H9 (cell line): Measurements from ENCODE around the gene OAF. TPM values are rescaled to one million over a fixed set of nuclear protein-coding genes. Genes with fewer than 3 reads are reported as not detected.
A peak's percentile ranks its signal among the peaks of the same experiment; 100 is the strongest.

Experiments
- DNase-seq: peaks from one replicate; pipeline ENCODE4 v3.0.0-alpha.2; 2017
- H2AFZ ChIP-seq: one replicate; pipeline ENCODE4 v1.6.1; 2013; ENCODE audit warnings: mild to moderate bottlenecking, low read length, control low read depth, moderate library complexity
- H2AK5ac ChIP-seq: 2 replicates; pipeline ENCODE4 v1.6.1; 2013; ENCODE audit warnings: low read length, control low read depth, mixed read lengths; ENCODE audit not compliant: insufficient read length
- H2BK120ac ChIP-seq: one replicate; pipeline ENCODE4 v1.6.1; 2013; ENCODE audit warnings: low read depth, mild to moderate bottlenecking, low read length, control low read depth, inconsistent platforms; ENCODE audit not compliant: poor library complexity, severe bottlenecking
- H2BK12ac ChIP-seq: 2 replicates; pipeline ENCODE4 v1.6.1; 2013; ENCODE audit warnings: low read length, control low read depth, mixed read lengths, low read depth; ENCODE audit not compliant: insufficient read length
- H2BK15ac ChIP-seq: 2 replicates; pipeline ENCODE4 v1.6.1; 2013; ENCODE audit warnings: low read depth, low read length, control low read depth
- H2BK20ac ChIP-seq: one replicate; pipeline ENCODE4 v1.6.1; 2013; ENCODE audit warnings: low read depth, mild to moderate bottlenecking, low read length, control low read depth, inconsistent platforms; ENCODE audit not compliant: poor library complexity, severe bottlenecking
- H2BK5ac ChIP-seq: 2 replicates; pipeline ENCODE4 v1.6.1; 2013; ENCODE audit warnings: low read length, control low read depth, mixed read lengths; ENCODE audit not compliant: insufficient read length
- H3K14ac ChIP-seq: 2 replicates; pipeline ENCODE4 v1.6.1; 2013; ENCODE audit warnings: low read length, control low read depth; ENCODE audit not compliant: insufficient read depth
- H3K18ac ChIP-seq: 2 replicates; pipeline ENCODE4 v1.6.1; 2013; ENCODE audit warnings: low read depth, mild to moderate bottlenecking, mixed read lengths, low read length, control low read depth; ENCODE audit not compliant: insufficient read length
- H3K23ac ChIP-seq: 2 replicates; pipeline ENCODE4 v1.6.1; 2013; ENCODE audit warnings: low read length, control low read depth, mixed read lengths, low read depth; ENCODE audit not compliant: insufficient read length
- H3K23me2 ChIP-seq: 2 replicates; pipeline ENCODE4 v1.6.1; 2013; ENCODE audit warnings: low read depth, mild to moderate bottlenecking, mixed read lengths, low read length, control low read depth; ENCODE audit not compliant: insufficient read length, poor library complexity, severe bottlenecking
- H3K27ac ChIP-seq: 2 replicates; pipeline ENCODE4 v1.5.1; 2013; ENCODE audit warnings: low read length, control low read depth, mixed read lengths, low read depth; ENCODE audit not compliant: insufficient read length
- H3K27me3 ChIP-seq: 2 replicates; pipeline ENCODE4 v1.6.1; 2013; ENCODE audit warnings: low read length, control low read depth, inconsistent platforms; ENCODE audit not compliant: insufficient read depth
- H3K4ac ChIP-seq: 2 replicates; pipeline ENCODE4 v1.6.1; 2013; ENCODE audit warnings: low read depth, mild to moderate bottlenecking, control low read depth, inconsistent platforms, low read length, moderate library complexity
- H3K4me1 ChIP-seq: 2 replicates; pipeline ENCODE4 v1.6.1; 2013; ENCODE audit warnings: low read length, control low read depth, inconsistent platforms; ENCODE audit not compliant: insufficient read depth
- H3K4me2 ChIP-seq: 2 replicates; pipeline ENCODE4 v1.6.1; 2013; ENCODE audit warnings: low read length, control low read depth, mixed read lengths; ENCODE audit not compliant: insufficient read length, insufficient read depth
- H3K56ac ChIP-seq: 2 replicates; pipeline ENCODE4 v1.6.1; 2013; ENCODE audit warnings: low read depth, mild to moderate bottlenecking, mixed read lengths, low read length, control low read depth; ENCODE audit not compliant: insufficient read length
- H3K79me1 ChIP-seq: 2 replicates; pipeline ENCODE4 v1.6.1; 2013; ENCODE audit warnings: low read depth, mild to moderate bottlenecking, moderate library complexity, low read length, control low read depth, inconsistent platforms; ENCODE audit not compliant: insufficient read depth, poor library complexity, severe bottlenecking
- H3K79me2 ChIP-seq: 2 replicates; pipeline ENCODE4 v1.6.1; 2013; ENCODE audit warnings: low read length, control low read depth, inconsistent platforms; ENCODE audit not compliant: insufficient read depth
- H3K9ac ChIP-seq: 2 replicates; pipeline ENCODE4 v1.6.1; 2013; ENCODE audit warnings: low read length, control low read depth, mixed read lengths; ENCODE audit not compliant: insufficient read length; ENCODE audit errors: extremely low read depth
- H3K9me3 ChIP-seq: one replicate; pipeline ENCODE4 v1.6.1; 2013; ENCODE audit warnings: low read depth, low read length, inconsistent platforms; ENCODE audit not compliant: control insufficient read depth
- H3T11ph ChIP-seq: one replicate; pipeline ENCODE4 v1.6.1; 2013; ENCODE audit warnings: mild to moderate bottlenecking, low read length, control low read depth, inconsistent platforms
- H4K20me1 ChIP-seq: one replicate; pipeline ENCODE4 v1.6.1; 2013; ENCODE audit not compliant: control insufficient read depth, insufficient read length, insufficient read depth
- H4K5ac ChIP-seq: 2 replicates; pipeline ENCODE4 v1.6.1; 2013; ENCODE audit warnings: low read depth, mild to moderate bottlenecking, mixed read lengths, low read length, control low read depth; ENCODE audit not compliant: insufficient read length
- H4K8ac ChIP-seq: replicated peaks from 2 replicates; pipeline ENCODE4 v1.6.1; 2013; ENCODE audit warnings: low read length, control low read depth, mixed read lengths, low read depth; ENCODE audit not compliant: insufficient read length
- H4K91ac ChIP-seq: 2 replicates; pipeline ENCODE4 v1.6.1; 2013; ENCODE audit warnings: low read depth, mild to moderate bottlenecking, moderate library complexity, mixed read lengths, low read length, control low read depth; ENCODE audit not compliant: insufficient read length
- H3K27ac Mint-ChIP-seq, 3 experiments: 2 replicates in 2 of 3; 3 replicates in 1 of 3; pipeline ENCODE4 v1.8.0; 2020 to 2021; ENCODE audit warnings: mixed read lengths in 3 of 3, mild to moderate bottlenecking in 1 of 3, moderate library complexity in 1 of 3
- H3K27me3 Mint-ChIP-seq: 2 replicates; pipeline ENCODE4 v1.8.0; 2021; ENCODE audit warnings: low read depth, mild to moderate bottlenecking, moderate library complexity, mixed read lengths
- H3K36me3 Mint-ChIP-seq, 3 experiments: 2 replicates in 2 of 3; 3 replicates in 1 of 3; pipeline ENCODE4 v1.8.0; 2020 to 2021; ENCODE audit warnings: low read depth in 3 of 3, mixed read lengths in 3 of 3; ENCODE audit not compliant: insufficient read depth in 1 of 3
- H3K4me1 Mint-ChIP-seq, 2 experiments: 2 replicates each; pipeline ENCODE4 v1.8.0; 2020; ENCODE audit warnings: mixed read lengths in 2 of 2
- H3K4me3 Mint-ChIP-seq, 2 experiments: 2 replicates in 1 of 2; 3 replicates in 1 of 2; pipeline ENCODE4 v1.8.0; 2020 to 2021; ENCODE audit warnings: mild to moderate bottlenecking in 2 of 2, mixed read lengths in 2 of 2, moderate library complexity in 1 of 2
- H3K9me3 Mint-ChIP-seq, 2 experiments: 2 replicates in 1 of 2; 3 replicates in 1 of 2; pipeline ENCODE4 v1.8.0; 2020; ENCODE audit warnings: mild to moderate bottlenecking in 2 of 2, mixed read lengths in 2 of 2, moderate library complexity in 1 of 2
- CTCF ChIP-seq: fragments of 200-600 bp; sonication (generic); conservative IDR thresholded peaks from 3 replicates; pipeline ENCODE4 v1.8.0; 2021; ENCODE audit warnings: antibody characterized with exemption, mild to moderate bottlenecking
- WGBS: extraction: QIAGEN DNeasy Blood & Tissue Kit; methylation state at CpG from one replicate; pipeline ENCODE4 v1.1.7; 2013; ENCODE audit warnings: missing lambda C conversion rate, low lambda C conversion rate, mixed read lengths; ENCODE audit not compliant: insufficient read length; ENCODE audit errors: extremely low coverage; 5-methylcytosine and 5-hydroxymethylcytosine counted together
- total RNA-seq: library from RNA; stranded (reverse); gene quantifications from 2 replicates; pipeline ENCODE4 v1.2.1, GENCODE V29; 2021

Gene OAF
- total RNA-seq, 1 experiment from 2014 or later, result 1.1 TPM

GRCh38 chr11:120236169-120237107, 25.6 kb downstream of the OAF start:
- no peaks in the 10 kb centered on the region for H4K20me1 ChIP-seq
- no peak overlapping the region for H2BK5ac ChIP-seq
- no peak overlapping the region for H3K9ac ChIP-seq
- Mint-ChIP-seq H3K27me3 (peaks cover 83% of the 10 kb centered on the region), H3K4me3 (no peak overlapping the region), H3K36me3 (no peaks in the 10 kb centered on the region), H3K4me1 (peaks cover 21 to 33% of the 10 kb centered on the region in 2 experiments), H3K27ac (peak overlapping the region; percentile 81 to 99 (median 98); a peak in 5 of 7 replicates), H3K9me3 (no peaks in the 10 kb centered on the region; a peak in 1 of 5 replicates)
- H4K5ac ChIP-seq, result no peak overlapping the region
- peaks cover 6% of the 10 kb centered on the region for H3K23me2 ChIP-seq
- no peak overlapping the region for H3K27ac ChIP-seq
- no peak overlapping the region for H3K4ac ChIP-seq
- no peak overlapping the region for H3K56ac ChIP-seq
- no peak overlapping the region for H3K23ac ChIP-seq
- TF ChIP-seq CTCF, result no peak
- H3K9me3 ChIP-seq, result no peaks in the 10 kb centered on the region
- H3K79me2 ChIP-seq, result no peaks in the 10 kb centered on the region
- peak; percentile 80 for DNase-seq
- no peaks in the 10 kb centered on the region for H3K79me1 ChIP-seq
- H3K27me3 ChIP-seq, result peaks cover 2% of the 10 kb centered on the region; the same call in 1 of the 2 replicates
- WGBS, result no CpG with 5 or more reads among the region's 5 CpGs
- no peak overlapping the region for H4K8ac ChIP-seq
- no peak overlapping the region for H3K14ac ChIP-seq
- H4K91ac ChIP-seq, result no peak overlapping the region
- no peak overlapping the region for H2BK12ac ChIP-seq
- no peak overlapping the region for H2AFZ ChIP-seq
- no peak overlapping the region for H2BK15ac ChIP-seq
- no peak overlapping the region for H3K18ac ChIP-seq
- H3T11ph ChIP-seq, result no peak overlapping the region
- H2AK5ac ChIP-seq, result no peak overlapping the region
- no peak overlapping the region for H2BK20ac ChIP-seq
- H2BK120ac ChIP-seq, result no peak overlapping the region
- no peaks in the 10 kb centered on the region for H3K4me1 ChIP-seq
- no peak overlapping the region for H3K4me2 ChIP-seq
